HepG2 (cell line): ENCODE measurements around the gene ZBTB7B. TPM values are rescaled to one million over a fixed set of nuclear protein-coding genes. Genes with fewer than 3 reads are reported as not detected.

ENCODE experiments used
- DRAP1 ChIP-seq: IDR thresholded peaks from 2 replicates; pipeline ENCODE4 v1.6.1; 2016; ENCODE audit warnings: missing genetic modification reagents, missing compliant biosample characterization
- ELF3 ChIP-seq: IDR thresholded peaks from 2 replicates; pipeline ENCODE4 v1.6.1; 2016; ENCODE audit warnings: missing genetic modification reagents, missing compliant biosample characterization
- HCFC1 ChIP-seq: fragments of 150-350 bp; IDR thresholded peaks from 2 replicates; pipeline ENCODE4 v1.6.1; 2014; ENCODE audit warnings: low read depth, low read length
- HINFP ChIP-seq: sonication (generic); formaldehyde crosslinking; IDR thresholded peaks from 2 replicates; pipeline ENCODE4 v1.4.0; 2020; ENCODE audit warnings: low read depth, mild to moderate bottlenecking, missing genetic modification reagents
- HMG20B ChIP-seq: conservative IDR thresholded peaks from 2 replicates; pipeline ENCODE4 v1.6.1; 2016; ENCODE audit warnings: missing genetic modification reagents, missing compliant biosample characterization
- HNRNPLL ChIP-seq: fragments of 200-400 bp; formaldehyde crosslinking; IDR thresholded peaks from 2 replicates; pipeline ENCODE4 v1.6.1; 2017; ENCODE audit warnings: mild to moderate bottlenecking, low read depth, low read length; ENCODE audit not compliant: poor library complexity, severe bottlenecking
- KLF9 ChIP-seq: IDR thresholded peaks from 2 replicates; pipeline ENCODE4 v1.6.1; 2016; ENCODE audit warnings: low read depth
- MAFF ChIP-seq: IDR thresholded peaks from 2 replicates; pipeline ENCODE4 v1.6.1; 2011; ENCODE audit warnings: low read depth, low read length, improper control_type of control experiment
- MED1 ChIP-seq: sonication (generic); formaldehyde crosslinking; IDR thresholded peaks from 2 replicates; pipeline ENCODE4 v1.4.0; 2020; ENCODE audit warnings: missing genetic modification reagents
- MTERF4 ChIP-seq: sonication (generic); formaldehyde crosslinking; IDR thresholded peaks from 2 replicates; pipeline ENCODE4 v1.8.0; 2023; ENCODE audit warnings: mild to moderate bottlenecking, missing genetic modification reagents
- NAIF1 ChIP-seq: sonication (generic); formaldehyde crosslinking; IDR thresholded peaks from 2 replicates; pipeline ENCODE4 v1.5.0; 2020; ENCODE audit warnings: mild to moderate bottlenecking, missing genetic modification reagents, borderline replicate concordance
- POLR2G ChIP-seq: fragments of 200-400 bp; formaldehyde crosslinking; IDR thresholded peaks from 2 replicates; pipeline ENCODE4 v1.6.1; 2018; ENCODE audit warnings: mild to moderate bottlenecking, low read depth, low read length, moderate library complexity
- SIN3B ChIP-seq: fragments of 150-350 bp; IDR thresholded peaks from 2 replicates; pipeline ENCODE4 v1.6.1; 2014; ENCODE audit warnings: low read length
- TGIF2 ChIP-seq: IDR thresholded peaks from 2 replicates; pipeline ENCODE4 v1.6.1; 2016; ENCODE audit warnings: control low read depth, missing compliant biosample characterization
- ZNF3 ChIP-seq: IDR thresholded peaks from 2 replicates; pipeline ENCODE4 v1.7.0; 2017; ENCODE audit warnings: inconsistent platforms
- ZNF761 ChIP-seq: sonication (generic); formaldehyde crosslinking; conservative IDR thresholded peaks from 2 replicates; pipeline ENCODE4 v1.4.0; 2020; ENCODE audit warnings: mild to moderate bottlenecking, missing genetic modification reagents
- ZSCAN5A ChIP-seq: sonication (generic); formaldehyde crosslinking; IDR thresholded peaks from 2 replicates; pipeline ENCODE4 v1.8.0; 2022; ENCODE audit warnings: mild to moderate bottlenecking, missing genetic modification reagents, borderline replicate concordance
- polyA plus RNA-seq, 8 experiments: library from polyadenylated mRNA; depleted of rRNA in 3 of 8; stranded (reverse) in 7 of 8; unstranded in 1 of 8; fragments of >200 nt; fragmentation: Illumina TruSeq in 4 of 8; extraction: Trizol in 4 of 8; gene quantifications; 2 replicates each; pipeline versions ENCODE4 v1.2.1 to v1.2.3, GENCODE V29; 2011 to 2016; ENCODE audit warnings: low read depth in 4 of 8, missing spikeins in 1 of 8, mixed read lengths in 1 of 8; ENCODE audit not compliant: insufficient read depth in 1 of 8
- total RNA-seq, 5 experiments: library from RNA; depleted of rRNA; stranded (reverse); fragments of >200 nt; fragmentation: Illumina TruSeq; extraction: Trizol; gene quantifications; 2 replicates each; pipeline ENCODE4 v1.2.3, GENCODE V29; 2016; ENCODE audit warnings: low read depth in 1 of 5
- TF ChIP-seq, protein P1 (sequence below): sonication (generic); formaldehyde crosslinking; IDR thresholded peaks from 2 replicates; pipeline ENCODE4 v1.4.0; 2020; ENCODE audit warnings: missing genetic modification reagents, borderline replicate concordance
- TF ChIP-seq, protein P2 (sequence below): sonication (generic); formaldehyde crosslinking; IDR thresholded peaks from 2 replicates; pipeline ENCODE4 v1.8.0; 2022; ENCODE audit warnings: missing genetic modification reagents, low read depth, mild to moderate bottlenecking, borderline replicate concordance

Gene ZBTB7B
- total and polyA plus RNA-seq, 2 of the 13 experiments (the other 11 are each of a cell fraction or from before 2014, with no cell fraction given), result 15.5 to 17.5 TPM

- no peak for TF ChIP-seq KLF9 (CRISPR knock-in tag)
- no peak for TF ChIP-seq HMG20B
- TF ChIP-seq ZSCAN5A (CRISPR knock-in tag), result no peak
- no peak for TF ChIP-seq NAIF1 (CRISPR knock-in tag)
- peak; percentile 62 for TF ChIP-seq ELF3 (CRISPR knock-in tag)
- TF ChIP-seq HNRNPLL, result no peak
- TF ChIP-seq SIN3B, result no peak
- no peak for TF ChIP-seq MTERF4 (CRISPR knock-in tag)
- TF ChIP-seq MED1, result peak; percentile 34; the same call in 1 of the 2 replicates
- TF ChIP-seq, protein P1, sequence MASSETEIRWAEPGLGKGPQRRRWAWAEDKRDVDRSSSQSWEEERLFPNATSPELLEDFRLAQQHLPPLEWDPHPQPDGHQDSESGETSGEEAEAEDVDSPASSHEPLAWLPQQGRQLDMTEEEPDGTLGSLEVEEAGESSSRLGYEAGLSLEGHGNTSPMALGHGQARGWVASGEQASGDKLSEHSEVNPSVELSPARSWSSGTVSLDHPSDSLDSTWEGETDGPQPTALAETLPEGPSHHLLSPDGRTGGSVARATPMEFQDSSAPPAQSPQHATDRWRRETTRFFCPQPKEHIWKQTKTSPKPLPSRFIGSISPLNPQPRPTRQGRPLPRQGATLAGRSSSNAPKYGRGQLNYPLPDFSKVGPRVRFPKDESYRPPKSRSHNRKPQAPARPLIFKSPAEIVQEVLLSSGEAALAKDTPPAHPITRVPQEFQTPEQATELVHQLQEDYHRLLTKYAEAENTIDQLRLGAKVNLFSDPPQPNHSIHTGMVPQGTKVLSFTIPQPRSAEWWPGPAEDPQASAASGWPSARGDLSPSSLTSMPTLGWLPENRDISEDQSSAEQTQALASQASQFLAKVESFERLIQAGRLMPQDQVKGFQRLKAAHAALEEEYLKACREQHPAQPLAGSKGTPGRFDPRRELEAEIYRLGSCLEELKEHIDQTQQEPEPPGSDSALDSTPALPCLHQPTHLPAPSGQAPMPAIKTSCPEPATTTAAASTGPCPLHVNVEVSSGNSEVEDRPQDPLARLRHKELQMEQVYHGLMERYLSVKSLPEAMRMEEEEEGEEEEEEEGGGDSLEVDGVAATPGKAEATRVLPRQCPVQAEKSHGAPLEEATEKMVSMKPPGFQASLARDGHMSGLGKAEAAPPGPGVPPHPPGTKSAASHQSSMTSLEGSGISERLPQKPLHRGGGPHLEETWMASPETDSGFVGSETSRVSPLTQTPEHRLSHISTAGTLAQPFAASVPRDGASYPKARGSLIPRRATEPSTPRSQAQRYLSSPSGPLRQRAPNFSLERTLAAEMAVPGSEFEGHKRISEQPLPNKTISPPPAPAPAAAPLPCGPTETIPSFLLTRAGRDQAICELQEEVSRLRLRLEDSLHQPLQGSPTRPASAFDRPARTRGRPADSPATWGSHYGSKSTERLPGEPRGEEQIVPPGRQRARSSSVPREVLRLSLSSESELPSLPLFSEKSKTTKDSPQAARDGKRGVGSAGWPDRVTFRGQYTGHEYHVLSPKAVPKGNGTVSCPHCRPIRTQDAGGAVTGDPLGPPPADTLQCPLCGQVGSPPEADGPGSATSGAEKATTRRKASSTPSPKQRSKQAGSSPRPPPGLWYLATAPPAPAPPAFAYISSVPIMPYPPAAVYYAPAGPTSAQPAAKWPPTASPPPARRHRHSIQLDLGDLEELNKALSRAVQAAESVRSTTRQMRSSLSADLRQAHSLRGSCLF, result no peak
- no peak for TF ChIP-seq TGIF2 (CRISPR knock-in tag)
- no peak for TF ChIP-seq MAFF
- TF ChIP-seq, protein P2, sequence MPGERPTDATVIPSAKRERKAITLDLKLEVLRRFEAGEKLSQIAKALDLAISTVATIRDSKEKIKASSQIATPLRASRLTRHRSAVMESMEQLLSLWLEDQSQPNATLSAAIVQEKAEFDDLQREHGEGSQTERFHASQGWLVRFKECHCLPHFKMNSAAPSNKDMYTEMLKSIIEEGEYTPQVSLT, result no peak
- no peak for TF ChIP-seq HINFP
- TF ChIP-seq ZNF761 (CRISPR knock-in tag), result no peak
- no peak for TF ChIP-seq POLR2G
- no peak for TF ChIP-seq ZNF3
- TF ChIP-seq HCFC1, result no peak
- TF ChIP-seq DRAP1, result peak; percentile 55; the same call in 1 of the 2 replicates
These were observed 47.4 kb upstream of the ZBTB7B start (continued) for GRCh38 chr1:154955039-154955717.
